Camera-type eye (tissue), 1 donor: ENCODE data around the gene GIGYF2. TPM values are rescaled to one million over a fixed set of nuclear protein-coding genes. Genes with fewer than 3 reads are reported as not detected.

Experiments used
- total RNA-seq: library from RNA; depleted of rRNA; stranded (reverse); fragments of >200 nt; gene quantifications from one replicate; pipeline ENCODE4 v1.2.3, GENCODE V29; 2014

Gene GIGYF2
- total RNA-seq = 168 TPM

DNA sequence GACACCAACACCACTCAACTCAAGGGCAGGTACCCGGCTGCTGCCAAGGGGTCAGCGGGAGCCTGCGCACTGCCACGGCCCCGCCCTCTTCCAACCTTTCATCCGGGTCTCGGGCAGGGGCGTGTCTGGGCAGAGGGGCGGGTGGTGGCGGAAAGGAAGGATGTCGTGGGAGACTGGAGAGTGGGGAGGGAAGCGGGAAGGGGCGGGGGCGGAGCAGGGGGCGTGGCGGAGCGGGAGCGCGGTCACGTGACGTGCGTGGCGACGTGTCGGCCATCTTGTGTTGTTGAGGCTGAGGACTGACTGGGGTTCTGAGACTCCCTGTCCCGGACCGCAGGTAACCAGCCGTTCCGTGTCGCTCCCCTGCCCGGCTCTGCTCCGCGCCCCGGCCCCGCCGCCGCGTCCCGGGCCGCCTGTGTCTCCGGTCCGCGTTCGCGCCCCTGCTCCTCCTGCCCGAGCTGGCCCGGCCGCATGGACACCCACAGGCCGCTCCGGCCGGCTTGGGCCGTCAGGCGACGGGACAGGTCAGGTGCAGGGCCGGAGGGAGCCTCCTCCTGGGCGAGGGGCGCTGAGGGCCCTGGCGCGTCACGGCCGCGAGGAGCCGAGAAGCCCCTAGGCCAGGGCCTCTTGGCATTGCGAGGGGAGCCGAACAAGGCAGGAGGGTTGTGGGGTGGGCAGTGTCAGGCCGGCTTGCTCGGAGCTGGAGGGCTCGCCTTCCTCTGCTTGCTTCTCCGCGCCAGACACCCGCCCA lies at the start of gene GIGYF2:
TSS of gene GIGYF2 (plus strand) at position 273 of the 748 bp plus-strand sequence. CDS start 37,867 bp downstream, outside the sequence.

DNA sequence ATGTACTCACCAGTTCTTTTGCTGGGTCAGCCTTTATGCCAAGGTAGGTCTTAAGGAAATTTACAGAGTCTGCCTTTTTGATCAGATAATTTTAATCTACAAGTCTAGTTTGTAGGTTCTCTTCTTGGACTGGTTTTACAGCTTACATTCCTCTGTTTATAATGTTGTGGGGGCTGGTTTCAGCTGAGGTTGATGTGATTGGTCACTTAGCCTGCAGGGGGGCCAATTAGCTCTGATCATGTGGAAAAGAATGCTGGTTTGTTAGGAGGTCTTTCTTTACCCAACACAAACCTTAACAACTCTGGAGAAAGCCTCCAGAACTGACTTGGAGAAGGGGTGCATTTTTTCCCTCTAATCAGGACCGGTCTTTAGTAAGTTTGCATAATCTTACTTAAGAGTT lies 79.3 kb downstream of the GIGYF2 start, which contains the start of gene KCNJ13:
TSS of gene KCNJ13 (minus strand) at position 131 of the 400 bp plus-strand sequence. CDS start 5,203 bp downstream, outside the sequence.

GRCh38 chr2:232870018-232870765 lies 173.1 kb downstream of the GIGYF2 start, which contains the start of gene SNORC:
Gene SNORC, plus strand, starts transcription at chr2:232870264. Its CDS starts 78 bp downstream, at chr2:232870342.

Other genes with a start within 250 kb of the GIGYF2 start
- gene ALPI, start 241.2 kb upstream of the GIGYF2 start, total RNA-seq = not detected
- gene ECEL1, start 209.5 kb upstream of the GIGYF2 start, total RNA-seq = 19.0 TPM
- gene PRSS56, start 176.9 kb upstream of the GIGYF2 start, total RNA-seq = 9.6 TPM
- 3.9 TPM for gene CHRND, start 171.2 kb upstream of the GIGYF2 start, total RNA-seq
- 2.0 TPM for gene CHRNG, start 157.6 kb upstream of the GIGYF2 start, total RNA-seq
- gene TIGD1, start 146.8 kb upstream of the GIGYF2 start, total RNA-seq = 9.6 TPM
- 46.7 TPM for gene EIF4E2, start 146.6 kb upstream of the GIGYF2 start, total RNA-seq
- gene EFHD1, start 63.7 kb upstream of the GIGYF2 start, total RNA-seq = 5.9 TPM
- gene KCNJ13, start 79.2 kb downstream of the GIGYF2 start, total RNA-seq = 8.2 TPM
- gene SNORC, start 172.9 kb downstream of the GIGYF2 start, total RNA-seq = 0.55 TPM